B cell (primary cell): Measurements from ENCODE around the gene TTC28. TPM values are rescaled to one million over a fixed set of nuclear protein-coding genes. Genes with fewer than 3 reads are reported as not detected.

Source experiments
- ATAC-seq: fragments of 200-7000 bp; cut with Tn5 transposase; one replicate; pipeline ENCODE4 v1.10.0; 2021; ENCODE audit warnings: low read depth, mild to moderate bottlenecking, moderate number of reproducible peaks, moderate library complexity
- CTCF ChIA-PET: fragments of 350-600 bp; sonication (Branson Sonifier 250); formaldehyde crosslinking; loops from one replicate; lab custom pipeline; 2021; ENCODE audit warnings: antibody characterized with exemption, inconsistent platforms; lab: Charles Lee
- POLR2A ChIA-PET: fragments of 350-600 bp; sonication (Branson Sonifier 250); formaldehyde crosslinking; loops from one replicate; lab custom pipeline; 2021; ENCODE audit warnings: antibody characterized with exemption; lab: Charles Lee
- DNase-seq: peaks from one replicate; pipeline ENCODE4 v3.0.0; 2013
- H2AFZ ChIP-seq: 2 replicates; pipeline ENCODE4 v1.6.1; 2012; ENCODE audit warnings: mild to moderate bottlenecking, low read depth, low read length; ENCODE audit not compliant: insufficient read depth, poor library complexity, severe bottlenecking
- H3K27ac ChIP-seq, 2 donors: 1 replicate in 1 of 2; 2 replicates in 1 of 2; pipeline ENCODE4 v1.5.1; 2012 to 2013; ENCODE audit warnings: low read length in 2 of 2, mild to moderate bottlenecking in 2 of 2, moderate library complexity in 1 of 2
- H3K27me3 ChIP-seq, 4 experiments: fragments of 200-600 bp in 1 of 4; sonication (generic) in 1 of 4; replicated peaks in 1 of 4; 1 replicate in 2 of 4; 2 replicates in 2 of 4; pipeline versions ENCODE4 v1.6.1 to v1.7.0; 2013 to 2016; ENCODE audit warnings: low read length in 3 of 4, mild to moderate bottlenecking in 2 of 4, mixed read lengths in 1 of 4, moderate library complexity in 1 of 4; ENCODE audit not compliant: insufficient read depth in 4 of 4, control insufficient read depth in 3 of 4; ENCODE audit errors: control extremely low read depth in 1 of 4
- H3K36me3 ChIP-seq, 2 experiments: replicated peaks in 1 of 2; 1 replicate in 1 of 2; 2 replicates in 1 of 2; pipeline versions ENCODE4 v1.6.1 to v1.7.1; 2013; ENCODE audit warnings: low read length in 1 of 2; ENCODE audit not compliant: insufficient read depth in 2 of 2, control insufficient read depth in 1 of 2; ENCODE audit errors: control extremely low read depth in 1 of 2, extremely low read depth in 1 of 2
- H3K4me1 ChIP-seq, 2 donors: fragments of 200-600 bp in 1 of 2; sonication (generic) in 1 of 2; 1 replicate in 1 of 2; 2 replicates in 1 of 2; pipeline versions ENCODE4 v1.5.1 to v1.6.1; 2013 to 2017; ENCODE audit warnings: low read length in 2 of 2; ENCODE audit not compliant: control insufficient read depth in 2 of 2, insufficient read depth in 2 of 2
- H3K4me2 ChIP-seq: replicated peaks from 2 replicates; pipeline ENCODE3; 2012; ENCODE audit warnings: mild to moderate bottlenecking, low read depth, low read length; ENCODE audit not compliant: poor library complexity, severe bottlenecking
- H3K4me3 ChIP-seq, 5 experiments: fragments of 200-600 bp in 1 of 5; sonication (generic) in 1 of 5; 1 replicate in 3 of 5; 2 replicates in 2 of 5; pipeline versions ENCODE4 v1.5.1 to v1.7.0; 2011 to 2016; ENCODE audit warnings: low read length in 4 of 5, mild to moderate bottlenecking in 4 of 5, low read depth in 2 of 5, control low read depth in 1 of 5, moderate library complexity in 1 of 5; ENCODE audit not compliant: insufficient read depth in 1 of 5; ENCODE audit errors: control extremely low read depth in 1 of 5, extremely low read depth in 1 of 5
- H3K79me2 ChIP-seq: fragments of 200-600 bp; sonication (generic); one replicate; pipeline ENCODE4 v1.6.0; 2016; ENCODE audit warnings: low read length; ENCODE audit not compliant: control insufficient read depth, insufficient read depth
- H3K9ac ChIP-seq: fragments of 200-600 bp; sonication (generic); 2 replicates; pipeline ENCODE4 v1.6.1; 2017; ENCODE audit warnings: mild to moderate bottlenecking, low read length, moderate library complexity
- H3K9me3 ChIP-seq, 3 donors: one replicate each; pipeline versions ENCODE4 v1.6.1 to v1.7.1; 2013; ENCODE audit warnings: low read length in 2 of 3; ENCODE audit not compliant: control insufficient read depth in 2 of 3, insufficient read depth in 1 of 3; ENCODE audit errors: control extremely low read depth in 1 of 3
- H4K20me1 ChIP-seq: 2 replicates; pipeline ENCODE4 v1.6.0; 2012; ENCODE audit warnings: mild to moderate bottlenecking, low read length; ENCODE audit not compliant: insufficient read depth, control insufficient read depth, poor library complexity, severe bottlenecking
- H3K27ac Mint-ChIP-seq: one replicate; pipeline ENCODE4 v1.8.0; 2021; ENCODE audit warnings: mixed read lengths
- H3K27me3 Mint-ChIP-seq: one replicate; pipeline ENCODE4 v1.8.0; 2021; ENCODE audit warnings: mixed read lengths
- H3K4me1 Mint-ChIP-seq: one replicate; pipeline ENCODE4 v1.8.0; 2021; ENCODE audit warnings: mixed read lengths
- H3K4me3 Mint-ChIP-seq: one replicate; pipeline ENCODE4 v1.8.0; 2021; ENCODE audit warnings: mixed read lengths
- H3K9me3 Mint-ChIP-seq: one replicate; pipeline ENCODE4 v1.8.0; 2022; ENCODE audit warnings: mixed read lengths; ENCODE audit not compliant: insufficient read depth
- EZH2 ChIP-seq: IDR thresholded peaks from 2 replicates; pipeline ENCODE4 v1.6.1; 2012; ENCODE audit warnings: borderline replicate concordance, low read depth, mild to moderate bottlenecking, moderate library complexity, low read length; ENCODE audit not compliant: insufficient read depth, poor library complexity, severe bottlenecking
- WGBS: methylation state at CpG from one replicate; pipeline ENCODE4 v1.1.5; 2013; ENCODE audit warnings: missing lambda C conversion rate; ENCODE audit not compliant: insufficient coverage; 5-methylcytosine and 5-hydroxymethylcytosine counted together
- intact Hi-C: fragments of 100-400 bp; cut with micrococcal nuclease; formaldehyde crosslinking; loops from one replicate; pipeline ENCODE4 v1.10.0; 2022
- polyA plus RNA-seq: library from polyadenylated mRNA; depleted of rRNA; stranded (reverse); fragments of >200 nt; gene quantifications from 2 replicates; pipeline ENCODE4 v1.2.3, GENCODE V29; 2012
- total RNA-seq, 2 donors: library from RNA; stranded (reverse); fragments of 120-200 nt in 1 of 2; gene quantifications; 1 replicate in 1 of 2; 2 replicates in 1 of 2; pipeline versions ENCODE4 v1.2.3 to v1.2.4, GENCODE V29; 2013 to 2022
- TF ChIP-seq, protein P1 (sequence below): fragments of 200-600 bp; IDR thresholded peaks from one replicate; pipeline ENCODE4 v1.8.0; 2022; ENCODE audit warnings: antibody characterized with exemption, mild to moderate bottlenecking

The TTC28 gene
- total and polyA plus RNA-seq, 2 donors (not counting 1 experiment from before 2014, with no cell fraction given) = 4.5 to 7.3 TPM

DNA sequence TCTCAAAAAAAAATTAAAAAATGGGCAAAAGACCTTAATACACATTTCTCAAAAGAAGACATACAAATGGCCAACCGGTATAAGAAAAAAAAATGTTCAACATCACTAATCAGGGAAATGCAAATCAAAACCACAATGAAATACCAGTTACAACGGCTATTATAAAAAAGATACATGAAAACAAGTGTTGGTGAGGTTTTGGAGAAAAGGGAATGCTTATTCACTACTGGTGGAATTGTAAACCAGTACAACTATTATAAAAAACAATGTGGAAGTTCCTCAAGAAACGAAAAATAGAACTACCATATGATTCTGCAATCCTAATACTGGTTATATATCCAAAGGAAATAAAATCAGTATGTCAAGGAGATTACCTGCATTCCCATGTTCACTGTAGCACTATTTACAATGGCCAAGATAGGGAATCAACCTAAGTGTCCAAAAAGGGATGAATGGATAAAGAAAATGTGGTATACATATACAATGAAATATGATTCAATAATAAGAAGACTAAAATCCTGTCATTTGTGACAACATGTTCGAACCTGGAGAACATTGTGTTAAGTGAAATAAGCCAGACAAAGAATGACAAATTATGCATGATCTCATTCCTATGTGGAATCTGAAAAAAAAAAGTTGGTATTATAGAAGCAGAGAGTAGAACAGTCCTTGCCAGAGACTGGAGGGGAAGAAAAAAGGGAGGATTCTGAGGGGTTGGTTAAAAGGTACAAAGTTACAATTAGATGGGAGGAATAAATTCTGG, 503.7 kb downstream of the TTC28 start:
- Histone ChIP-seq H3K79me2 (no peaks in the 10 kb centered on the region), H3K9me3 (peaks cover 0 to 4% (median 0%) of the 10 kb centered on the region in 3 donors), H3K27ac (no peak overlapping the region), H2AFZ (no peak overlapping the region), H3K36me3 (no peaks in the 10 kb centered on the region), H4K20me1 (no peaks in the 10 kb centered on the region), H3K4me1 (no peaks in the 10 kb centered on the region), H3K27me3 (no peaks in the 10 kb centered on the region), H3K4me3 (no peak overlapping the region), H3K9ac (no peak overlapping the region), H3K4me2 (no peak overlapping the region)
- TF ChIP-seq, protein P1, sequence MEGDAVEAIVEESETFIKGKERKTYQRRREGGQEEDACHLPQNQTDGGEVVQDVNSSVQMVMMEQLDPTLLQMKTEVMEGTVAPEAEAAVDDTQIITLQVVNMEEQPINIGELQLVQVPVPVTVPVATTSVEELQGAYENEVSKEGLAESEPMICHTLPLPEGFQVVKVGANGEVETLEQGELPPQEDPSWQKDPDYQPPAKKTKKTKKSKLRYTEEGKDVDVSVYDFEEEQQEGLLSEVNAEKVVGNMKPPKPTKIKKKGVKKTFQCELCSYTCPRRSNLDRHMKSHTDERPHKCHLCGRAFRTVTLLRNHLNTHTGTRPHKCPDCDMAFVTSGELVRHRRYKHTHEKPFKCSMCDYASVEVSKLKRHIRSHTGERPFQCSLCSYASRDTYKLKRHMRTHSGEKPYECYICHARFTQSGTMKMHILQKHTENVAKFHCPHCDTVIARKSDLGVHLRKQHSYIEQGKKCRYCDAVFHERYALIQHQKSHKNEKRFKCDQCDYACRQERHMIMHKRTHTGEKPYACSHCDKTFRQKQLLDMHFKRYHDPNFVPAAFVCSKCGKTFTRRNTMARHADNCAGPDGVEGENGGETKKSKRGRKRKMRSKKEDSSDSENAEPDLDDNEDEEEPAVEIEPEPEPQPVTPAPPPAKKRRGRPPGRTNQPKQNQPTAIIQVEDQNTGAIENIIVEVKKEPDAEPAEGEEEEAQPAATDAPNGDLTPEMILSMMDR = no peak
- TF ChIP-seq EZH2 = no peak
- POLR2A ChIA-PET = no interaction called here
- no peak overlapping the region for H3K27ac Mint-ChIP-seq
- intact Hi-C loops = no loop called here
- no peaks in the 10 kb centered on the region for H3K4me1 Mint-ChIP-seq
- DNase-seq (no peak), ATAC-seq (no peak)
- no peak overlapping the region for H3K4me3 Mint-ChIP-seq
- WGBS = no CpG with 5 or more reads among the region's 4 CpGs
- H3K27me3 Mint-ChIP-seq = no peaks in the 10 kb centered on the region
- no peaks in the 10 kb centered on the region for H3K9me3 Mint-ChIP-seq
- CTCF ChIA-PET = no interaction called here

DNA sequence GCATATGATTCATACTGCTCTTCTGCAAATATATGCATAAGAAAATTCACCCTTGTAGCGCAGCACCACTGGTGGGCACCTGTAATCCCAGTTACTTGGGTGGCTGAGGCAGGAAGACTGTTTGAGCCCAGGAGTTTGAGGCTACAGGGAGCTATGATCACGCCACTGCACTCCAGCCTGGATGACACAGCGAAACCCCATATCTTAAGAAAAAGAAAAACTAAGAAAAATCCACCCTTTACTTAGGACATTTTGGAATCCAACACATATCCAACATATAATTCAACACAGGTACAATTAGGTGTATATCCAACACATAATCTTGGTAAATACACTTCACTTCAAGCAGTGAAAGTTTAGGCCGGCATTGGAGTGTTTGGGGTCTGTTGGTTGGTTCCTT, 505.1 kb downstream of the TTC28 start:
- H3K79me2 ChIP-seq = no peaks in the 10 kb centered on the region
- H3K4me2 ChIP-seq = no peak overlapping the region
- CTCF ChIA-PET = no interaction called here
- H3K27me3 Mint-ChIP-seq = no peaks in the 10 kb centered on the region
- no peak overlapping the region for H3K27ac Mint-ChIP-seq
- no peak for DNase-seq
- peaks cover 2% of the 10 kb centered on the region for H3K9me3 Mint-ChIP-seq
- H3K27me3 ChIP-seq = no peaks in the 10 kb centered on the region
- H3K4me1 ChIP-seq = no peaks in the 10 kb centered on the region
- H2AFZ ChIP-seq = no peak overlapping the region
- no CpG with 5 or more reads among the region's 4 CpGs for WGBS
- peaks cover 0 to 4% (median 0%) of the 10 kb centered on the region in 3 donors for H3K9me3 ChIP-seq
- POLR2A ChIA-PET = no interaction called here
- no peaks in the 10 kb centered on the region for H4K20me1 ChIP-seq
- H3K4me1 Mint-ChIP-seq = no peaks in the 10 kb centered on the region
- intact Hi-C loops = no loop called here
- no peak for TF ChIP-seq EZH2
- TF ChIP-seq, protein P1 = no peak
- H3K27ac ChIP-seq = no peak overlapping the region
- no peak overlapping the region for H3K4me3 Mint-ChIP-seq
- H3K4me3 ChIP-seq = no peak overlapping the region
- H3K36me3 ChIP-seq = no peaks in the 10 kb centered on the region
- ATAC-seq = no peak
- H3K9ac ChIP-seq = no peak overlapping the region
